Muscle of arm (tissue), 14 donors: ENCODE results near the gene CHMP6. TPM values are rescaled to one million over a fixed set of nuclear protein-coding genes. Genes with fewer than 3 reads are reported as not detected.
A peak's percentile ranks its signal among the peaks of the same experiment; 100 is the strongest.

Experiments
- DNase-seq: peaks from one replicate; pipeline ENCODE4 v3.0.0-alpha.2; 2013
- long read RNA-seq, 11 donors: transcript quantifications; one replicate each; lab custom pipeline, GENCODE V29; 2026
- polyA plus RNA-seq, 12 donors: library from polyadenylated mRNA; unstranded; fragments of 120-200 nt; gene quantifications; one replicate each; pipeline ENCODE4 v1.2.1, GENCODE V29; 2013; ENCODE audit not compliant: insufficient read length in 12 of 12

CHMP6 gene
- polyA plus RNA-seq = 10 to 100 TPM in 11 of 12 donors, not detected in 1; 18.7 to 27.3 (median 22.7) TPM
- long read RNA-seq, donor 1, transcript CHMP6-201 (8 exons, 1,664 nt) = major isoform, 19 of 19 reads
- long read RNA-seq, donor 1, partial matches to known transcripts = 0 of 19 reads
- long read RNA-seq, donor 1, other reads (novel, unspliced or antisense) = 0 of 19 reads
- long read RNA-seq, donor 2, transcript CHMP6-201 (8 exons, 1,664 nt) = major isoform, 18 of 18 reads
- long read RNA-seq, donor 2, partial matches to known transcripts = 0 of 18 reads
- long read RNA-seq, donor 2, other reads (novel, unspliced or antisense) = 0 of 18 reads
- long read RNA-seq, donor 3, transcript CHMP6-201 (8 exons, 1,664 nt) = major isoform, 9 of 9 reads
- long read RNA-seq, donor 3, partial matches to known transcripts = 0 of 9 reads
- long read RNA-seq, donor 3, other reads (novel, unspliced or antisense) = 0 of 9 reads
- long read RNA-seq, donor 4, transcript CHMP6-201 (8 exons, 1,664 nt) = major isoform, 5 of 5 reads
- long read RNA-seq, donor 4, partial matches to known transcripts = 0 of 5 reads
- long read RNA-seq, donor 4, other reads (novel, unspliced or antisense) = 0 of 5 reads
- long read RNA-seq, donor 5, transcript CHMP6-201 (8 exons, 1,664 nt) = major isoform, 35 of 35 reads
- long read RNA-seq, donor 5, partial matches to known transcripts = 0 of 35 reads
- long read RNA-seq, donor 5, other reads (novel, unspliced or antisense) = 0 of 35 reads
- long read RNA-seq, donor 6, transcript CHMP6-201 (8 exons, 1,664 nt) = major isoform, 7 of 7 reads
- long read RNA-seq, donor 6, partial matches to known transcripts = 0 of 7 reads
- long read RNA-seq, donor 6, other reads (novel, unspliced or antisense) = 0 of 7 reads
- long read RNA-seq, donor 7, transcript CHMP6-201 (8 exons, 1,664 nt) = major isoform, 5 of 5 reads
- long read RNA-seq, donor 7, partial matches to known transcripts = 0 of 5 reads
- long read RNA-seq, donor 7, other reads (novel, unspliced or antisense) = 0 of 5 reads
- long read RNA-seq, donor 8, transcript CHMP6-201 (8 exons, 1,664 nt) = major isoform, 25 of 25 reads
- long read RNA-seq, donor 8, partial matches to known transcripts = 0 of 25 reads
- long read RNA-seq, donor 8, other reads (novel, unspliced or antisense) = 0 of 25 reads
- long read RNA-seq, donor 9, transcript CHMP6-201 (8 exons, 1,664 nt) = major isoform, 10 of 10 reads
- long read RNA-seq, donor 9, partial matches to known transcripts = 0 of 10 reads
- long read RNA-seq, donor 9, other reads (novel, unspliced or antisense) = 0 of 10 reads
- long read RNA-seq, donor 10, transcript CHMP6-201 (8 exons, 1,664 nt) = major isoform, 24 of 24 reads
- long read RNA-seq, donor 10, partial matches to known transcripts = 0 of 24 reads
- long read RNA-seq, donor 10, other reads (novel, unspliced or antisense) = 0 of 24 reads
- long read RNA-seq, donor 11, transcript CHMP6-201 (8 exons, 1,664 nt) = major isoform, 22 of 22 reads
- long read RNA-seq, donor 11, partial matches to known transcripts = 0 of 22 reads
- long read RNA-seq, donor 11, other reads (novel, unspliced or antisense) = 0 of 22 reads

GRCh38 chr17:80991645-80992076, at the start of gene CHMP6:
Gene CHMP6 (plus strand): TSS chr17:80991841. CDS start chr17:80991919, 78 bp downstream.
- peak; percentile 71 for DNase-seq

GRCh38 chr17:80942423-80943345, 49.0 kb upstream of the CHMP6 start:
- DNase-seq = peak; percentile 97

- no peak for DNase-seq
Measured at GRCh38 chr17:80943346-80944145, 48.1 kb upstream of the CHMP6 start.

DNA sequence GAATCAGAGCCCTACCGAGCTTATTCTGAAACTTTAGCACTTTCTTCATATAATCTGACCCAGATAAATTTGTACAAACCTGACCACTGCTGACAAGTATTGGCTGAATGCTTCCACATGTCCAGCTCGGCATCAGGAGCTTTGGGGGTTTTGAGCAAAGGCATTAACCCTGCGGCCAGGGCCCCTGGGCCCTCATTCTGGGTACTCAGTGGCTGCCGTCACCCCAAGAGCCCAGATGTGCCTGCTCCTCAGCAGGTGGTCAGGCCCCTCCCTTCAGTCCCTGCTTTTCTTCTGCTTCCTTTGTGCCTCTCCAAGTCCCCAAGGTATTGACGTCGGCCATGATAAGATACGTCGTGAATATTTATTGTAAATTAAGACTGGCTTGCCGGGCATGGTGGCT, 47.3 kb upstream of the CHMP6 start:
- no peak for DNase-seq

- no peak for DNase-seq
Measured at GRCh38 chr17:80945736-80946135, 45.9 kb upstream of the CHMP6 start.

DNA sequence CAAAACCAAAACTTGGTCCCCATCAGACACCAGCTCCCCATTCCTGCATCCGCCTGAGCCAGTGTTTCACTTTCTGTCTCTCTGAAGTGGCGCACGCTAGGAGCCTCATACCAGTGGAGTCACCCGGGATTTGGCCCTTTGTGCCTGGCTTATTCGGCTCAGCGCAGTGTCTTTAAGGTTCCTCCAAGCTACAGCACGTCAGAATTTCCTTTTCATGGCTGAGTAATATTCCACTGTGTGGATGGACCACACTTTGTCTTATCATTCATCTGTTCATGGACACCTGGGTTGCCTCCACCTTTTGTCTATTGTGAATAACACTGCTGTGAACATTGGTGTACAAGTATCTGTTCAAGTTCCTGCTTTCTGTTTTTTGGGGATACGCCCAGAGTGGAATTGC, 45.2 kb upstream of the CHMP6 start:
- no peak for DNase-seq

DNA sequence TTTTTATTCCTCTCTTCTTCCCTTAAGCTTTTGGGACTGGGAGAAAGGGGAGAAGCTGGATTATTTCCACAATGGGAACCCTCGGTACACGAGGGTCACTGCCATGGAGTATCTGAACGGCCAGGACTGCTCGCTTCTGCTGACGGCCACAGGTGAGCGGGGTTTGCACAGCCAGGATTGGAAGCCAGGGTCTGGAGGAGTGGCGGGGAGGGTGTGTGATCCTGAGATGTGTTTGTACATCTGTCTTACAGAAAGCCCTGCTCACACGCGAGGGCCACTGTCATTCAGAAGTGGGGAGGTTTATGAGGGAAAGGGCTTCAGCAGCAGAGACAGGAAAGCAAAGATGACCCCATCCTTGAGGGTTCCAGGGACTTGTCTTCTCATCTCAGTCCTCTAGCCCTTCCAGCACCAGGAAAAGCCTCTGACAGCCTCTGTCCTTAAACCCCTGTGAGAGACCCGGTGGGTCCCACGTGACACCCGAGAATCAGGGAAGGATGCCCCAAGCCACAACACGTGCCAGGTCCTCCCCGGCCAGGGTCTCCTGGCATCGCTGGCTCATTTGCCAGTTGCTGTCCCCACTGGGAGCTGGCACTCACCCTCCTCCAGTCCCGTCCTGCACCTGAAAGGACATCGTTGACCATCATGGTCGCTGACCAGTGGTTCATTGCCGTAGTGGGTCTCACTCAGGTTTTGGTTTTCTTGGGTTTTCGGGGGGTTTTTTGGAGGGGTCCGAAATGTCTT, 44.3 kb upstream of the CHMP6 start:
- no peak for DNase-seq

DNA sequence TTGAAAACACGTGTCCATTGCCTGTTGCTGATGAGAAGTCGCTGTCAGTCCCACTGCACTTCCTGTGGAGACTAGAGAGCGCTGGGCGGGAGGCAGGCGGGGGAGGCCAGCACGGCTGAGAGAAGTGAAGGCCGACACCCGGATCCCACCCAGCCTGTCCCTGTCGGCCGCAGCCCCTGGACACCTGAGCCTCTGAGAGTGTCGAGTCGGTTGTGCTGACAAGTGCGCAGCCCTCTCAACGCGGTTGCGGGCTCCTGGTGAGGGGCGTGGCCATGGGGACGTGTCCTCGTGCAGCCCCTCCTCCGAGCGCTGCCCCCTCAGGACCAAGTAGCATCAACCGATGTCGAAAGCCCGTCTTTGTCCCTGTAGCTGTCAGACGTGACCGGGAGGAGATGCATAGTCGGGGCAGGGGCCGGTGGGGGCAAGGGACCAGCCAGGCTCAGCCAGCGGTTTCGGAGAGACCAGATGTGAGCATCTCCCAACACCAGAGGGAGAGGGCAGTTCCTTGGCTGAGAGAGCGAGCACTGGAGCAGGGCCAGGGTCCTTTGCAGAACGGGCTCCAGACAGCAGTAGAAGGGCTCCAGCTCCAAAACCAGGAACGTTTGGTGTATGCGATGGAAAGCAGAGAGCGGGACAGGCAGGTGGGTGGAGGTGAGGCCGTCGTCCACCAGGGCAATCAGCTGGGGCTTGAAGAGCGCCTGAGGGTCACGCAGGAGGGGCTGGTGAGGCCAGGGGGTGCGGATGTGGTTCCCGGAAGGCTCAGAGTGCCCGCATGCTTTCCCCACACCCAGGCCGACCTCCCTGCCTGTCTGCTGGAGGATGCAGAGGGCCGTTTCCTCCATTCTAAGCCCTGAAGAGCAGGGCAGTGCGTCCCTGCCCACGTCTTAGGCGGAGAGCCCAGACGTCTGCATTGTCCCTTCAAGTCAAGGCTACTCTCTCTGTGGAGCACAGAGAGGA, 43.3 kb upstream of the CHMP6 start:
- DNase-seq = no peak

DNA sequence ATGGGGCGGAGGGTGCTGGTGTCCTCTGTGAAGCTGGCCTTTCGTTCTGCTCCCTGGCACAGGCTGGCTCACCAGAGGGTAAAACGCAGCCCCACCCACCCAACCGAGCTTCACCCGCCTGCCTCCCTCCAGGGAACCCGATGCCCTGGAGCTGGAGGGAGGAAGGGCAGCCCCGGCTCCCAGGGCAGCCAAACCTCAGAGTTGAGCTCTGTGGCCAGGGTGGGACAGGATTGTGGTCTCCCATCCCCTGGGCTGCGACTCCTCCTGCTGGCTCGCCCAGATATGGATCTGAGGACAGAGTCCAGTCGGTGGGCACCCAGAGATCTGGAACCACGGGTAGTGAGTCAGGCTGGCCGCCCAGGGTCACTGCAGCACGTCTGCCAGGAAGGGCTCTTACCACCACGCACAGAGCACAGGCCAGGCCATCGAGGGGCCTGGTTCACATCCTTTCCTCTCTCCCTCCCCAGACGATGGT, 42.6 kb upstream of the CHMP6 start:
- no peak for DNase-seq

- no peak for DNase-seq
Measured at GRCh38 chr17:80949451-80950421, 41.9 kb upstream of the CHMP6 start.

DNA sequence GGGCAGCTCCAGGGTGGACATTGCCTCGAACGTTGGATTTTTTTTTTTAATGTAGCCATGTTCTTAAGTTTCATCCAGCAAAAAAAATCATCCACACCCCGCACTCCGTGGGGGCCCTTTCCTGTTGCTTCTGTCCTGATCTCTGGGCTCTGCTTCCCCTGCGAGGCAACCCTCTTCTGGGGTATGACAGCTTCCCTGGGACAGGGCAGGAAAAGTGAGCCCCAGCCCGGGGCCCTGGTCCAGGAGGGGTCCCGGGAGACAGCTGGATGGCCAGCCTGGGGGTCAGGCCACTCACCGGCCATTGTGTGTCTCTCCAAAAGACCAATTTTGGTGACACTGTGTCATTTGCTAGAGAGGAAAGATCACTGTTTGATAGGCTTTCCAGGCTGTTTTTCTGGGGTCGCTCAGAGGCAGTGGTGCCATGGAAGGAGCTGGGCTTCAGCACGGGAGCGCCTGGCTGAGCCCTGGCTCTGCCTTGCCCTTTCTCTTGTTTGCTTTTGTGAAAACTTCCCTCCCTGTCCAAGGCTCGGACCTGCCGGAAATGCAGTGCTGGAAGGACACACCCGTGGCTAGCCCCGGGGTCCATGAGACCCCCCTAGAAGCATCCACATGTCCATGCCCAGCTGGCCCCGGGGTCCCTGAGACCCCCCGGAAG, 41.0 kb upstream of the CHMP6 start:
- no peak for DNase-seq

GRCh38 chr17:80951121-80952090, 40.2 kb upstream of the CHMP6 start:
- no peak for DNase-seq

GRCh38 chr17:80952291-80952690, 39.4 kb upstream of the CHMP6 start:
- DNase-seq = no peak
